GM12878 (cell line): ENCODE results near the gene KCTD2. TPM values are rescaled to one million over a fixed set of nuclear protein-coding genes. Genes with fewer than 3 reads are reported as not detected.
A peak's percentile ranks its signal among the peaks of the same experiment; 100 is the strongest.

ENCODE experiments used
- ATAC-seq: fragments of 200-7000 bp; cut with Tn5 transposase; 3 replicates; pipeline ENCODE4 v1.9.1; 2020; ENCODE audit warnings: mild to moderate bottlenecking, moderate library complexity
- BruUV-seq: library from RNA; stranded (reverse); fragments of 400-500 nt; replicated peaks from 2 replicates; lab custom pipeline; 2021; lab: Mats Ljungman, UMichigan
- CTCF ChIA-PET: fragments of 300-600 bp; sonication (Branson Sonifier 250); formaldehyde crosslinking; extraction: SDS; loops from one replicate; lab custom pipeline; 2021; ENCODE audit warnings: inconsistent platforms; lab: Yijun Ruan, JAX
- POLR2A ChIA-PET: fragments of 350-600 bp; formaldehyde crosslinking; extraction: SDS; loops from one replicate; lab custom pipeline; 2021; ENCODE audit warnings: inconsistent platforms; lab: Charles Lee
- RAD21 ChIA-PET: fragments of 300-600 bp; sonication (Branson Sonifier 250); formaldehyde crosslinking; loops from one replicate; lab custom pipeline; 2023; ENCODE audit warnings: antibody characterized with exemption; ENCODE audit not compliant: unreplicated experiment; lab: Charles Lee
- SMC1A ChIA-PET: fragments of 300-600 bp; sonication (Branson Sonifier 250); formaldehyde crosslinking; loops from one replicate; lab custom pipeline; 2023; ENCODE audit not compliant: unreplicated experiment, uncharacterized antibody; lab: Charles Lee
- DNase-seq: peaks from one replicate; pipeline ENCODE4 v3.0.0-alpha.2; 2011; ENCODE audit warnings: low read depth, low spot score
- FAIRE-seq: peaks from 3 replicates; lab custom pipeline; 2011; peaks lifted over from hg19 to GRCh38; lab: Jason Lieb, UNC
- H2AFZ ChIP-seq: 2 replicates; pipeline ENCODE4 v1.6.0; 2011; ENCODE audit warnings: low read depth, low read length, control low read depth; ENCODE audit not compliant: control insufficient read depth
- H3K27ac ChIP-seq: 2 replicates; pipeline ENCODE4 v1.5.1; 2011; ENCODE audit warnings: control low read depth; ENCODE audit not compliant: control insufficient read depth, insufficient read depth
- H3K27me3 ChIP-seq, 2 experiments: replicated peaks in 1 of 2; 2 replicates each; pipeline versions ENCODE4 v1.6.0 to v1.6.1; 2011; ENCODE audit warnings: low read length in 1 of 2; ENCODE audit not compliant: control insufficient read depth in 2 of 2, insufficient read depth in 2 of 2
- H3K36me3 ChIP-seq, 2 experiments: 2 replicates each; pipeline ENCODE4 v1.5.1; 2011; ENCODE audit warnings: low read length in 1 of 2; ENCODE audit not compliant: control insufficient read depth in 2 of 2, insufficient read depth in 2 of 2
- H3K4me1 ChIP-seq: 2 replicates; pipeline ENCODE4 v1.6.1; 2011; ENCODE audit warnings: mild to moderate bottlenecking, low read length, moderate library complexity, mixed read lengths; ENCODE audit not compliant: control insufficient read depth, insufficient read depth
- H3K4me2 ChIP-seq: 2 replicates; pipeline ENCODE4 v1.6.0; 2011; ENCODE audit warnings: control low read depth; ENCODE audit not compliant: control insufficient read depth, insufficient read depth
- H3K4me3 ChIP-seq: fragments of 200-600 bp; sonication (generic); 2 replicates; pipeline ENCODE4 v1.5.1; 2016
- H3K79me2 ChIP-seq: 2 replicates; pipeline ENCODE4 v1.6.0; 2011; ENCODE audit warnings: low read length; ENCODE audit not compliant: control insufficient read depth, insufficient read depth
- H3K9ac ChIP-seq: 2 replicates; pipeline ENCODE4 v1.8.0; 2011; ENCODE audit warnings: low read length, control low read depth, mixed read lengths; ENCODE audit not compliant: control insufficient read depth, insufficient read depth
- H3K9me3 ChIP-seq: replicated peaks from 3 replicates; pipeline ENCODE4 v1.5.1; 2011; ENCODE audit warnings: mild to moderate bottlenecking, low read length; ENCODE audit not compliant: control insufficient read depth, insufficient read depth
- H4K20me1 ChIP-seq: 2 replicates; pipeline ENCODE4 v1.6.0; 2011; ENCODE audit not compliant: control insufficient read depth, insufficient read depth
- BACH1 ChIP-seq: fragments of 450-650 bp; IDR thresholded peaks from 2 replicates; pipeline ENCODE4 v1.6.1; 2017; ENCODE audit warnings: mild to moderate bottlenecking, borderline replicate concordance
- FOXK2 ChIP-seq: fragments of 450-650 bp; IDR thresholded peaks from 2 replicates; pipeline ENCODE4 v1.6.1; 2017; ENCODE audit warnings: mild to moderate bottlenecking, moderate library complexity
- MLLT1 ChIP-seq: fragments of 450-650 bp; IDR thresholded peaks from 2 replicates; pipeline ENCODE4 v1.6.1; 2016; ENCODE audit warnings: mild to moderate bottlenecking
- RAD21 ChIP-seq: IDR thresholded peaks from 2 replicates; pipeline ENCODE4 v1.6.1; 2011; ENCODE audit warnings: mild to moderate bottlenecking, low read depth, low read length, moderate library complexity; ENCODE audit not compliant: insufficient read depth
- USF1 ChIP-seq: IDR thresholded peaks from 2 replicates; pipeline ENCODE4 v1.6.1; 2011; ENCODE audit warnings: borderline replicate concordance, low read depth, mild to moderate bottlenecking, moderate library complexity, mixed read lengths, low read length; ENCODE audit not compliant: insufficient read depth; ENCODE audit errors: extremely low read length
- WGBS: methylation state at CpG from one replicate; pipeline ENCODE4 v1.1.6; 2016; ENCODE audit warnings: low lambda C conversion rate; ENCODE audit not compliant: insufficient replicate concordance, insufficient coverage; ENCODE audit errors: missing lambda C conversion rate; 5-methylcytosine and 5-hydroxymethylcytosine counted together
- in situ Hi-C: fragments of 300-500 bp; cut with MboI; formaldehyde crosslinking; loops from 9 replicates; pipeline ENCODE4 v1.14.3; 2018; ENCODE audit warnings: mixed read lengths
- intact Hi-C: fragments of 100-400 bp; cut with micrococcal nuclease; formaldehyde crosslinking; loops from one replicate; pipeline ENCODE4 v1.14.2; 2022; ENCODE audit not compliant: unreplicated experiment
- polyA plus RNA-seq, 11 experiments: library from polyadenylated mRNA; depleted of rRNA in 4 of 11; unstranded in 6 of 11; stranded (reverse) in 5 of 11; fragments of >200 nt; fragmentation: Nextera tagmentation in 4 of 11; fragmentation: Illumina TruSeq in 1 of 11; extraction: Ambion mirVana in 4 of 11; extraction: Trizol in 1 of 11; gene quantifications; 1 replicate in 1 of 11; 2 replicates in 10 of 11; pipeline versions ENCODE4 v1.2.1 to v1.2.3, GENCODE V29; 2011 to 2016; ENCODE audit warnings: inconsistent platforms in 2 of 11, missing spikeins in 2 of 11, low read depth in 1 of 11
- total RNA-seq, 4 experiments: library from RNA; depleted of rRNA in 3 of 4; stranded (reverse); fragments of >200 nt in 3 of 4; fragmentation: Illumina TruSeq in 1 of 4; extraction: Trizol in 1 of 4; gene quantifications; 2 replicates each; pipeline versions ENCODE4 v1.2.1 to v1.2.3, GENCODE V29; 2013 to 2021
- TF ChIP-seq, protein P1 (sequence below): fragments of 150-350 bp; IDR thresholded peaks from 2 replicates; pipeline ENCODE4 v1.6.1; 2014; ENCODE audit warnings: mild to moderate bottlenecking, low read depth, low read length

KCTD2 gene
- total and polyA plus RNA-seq, 10 of the 15 experiments (the other 5 are each of a cell fraction or from before 2014, with no cell fraction given): 1.5 to 27.5 (median 13.7) TPM

DNA sequence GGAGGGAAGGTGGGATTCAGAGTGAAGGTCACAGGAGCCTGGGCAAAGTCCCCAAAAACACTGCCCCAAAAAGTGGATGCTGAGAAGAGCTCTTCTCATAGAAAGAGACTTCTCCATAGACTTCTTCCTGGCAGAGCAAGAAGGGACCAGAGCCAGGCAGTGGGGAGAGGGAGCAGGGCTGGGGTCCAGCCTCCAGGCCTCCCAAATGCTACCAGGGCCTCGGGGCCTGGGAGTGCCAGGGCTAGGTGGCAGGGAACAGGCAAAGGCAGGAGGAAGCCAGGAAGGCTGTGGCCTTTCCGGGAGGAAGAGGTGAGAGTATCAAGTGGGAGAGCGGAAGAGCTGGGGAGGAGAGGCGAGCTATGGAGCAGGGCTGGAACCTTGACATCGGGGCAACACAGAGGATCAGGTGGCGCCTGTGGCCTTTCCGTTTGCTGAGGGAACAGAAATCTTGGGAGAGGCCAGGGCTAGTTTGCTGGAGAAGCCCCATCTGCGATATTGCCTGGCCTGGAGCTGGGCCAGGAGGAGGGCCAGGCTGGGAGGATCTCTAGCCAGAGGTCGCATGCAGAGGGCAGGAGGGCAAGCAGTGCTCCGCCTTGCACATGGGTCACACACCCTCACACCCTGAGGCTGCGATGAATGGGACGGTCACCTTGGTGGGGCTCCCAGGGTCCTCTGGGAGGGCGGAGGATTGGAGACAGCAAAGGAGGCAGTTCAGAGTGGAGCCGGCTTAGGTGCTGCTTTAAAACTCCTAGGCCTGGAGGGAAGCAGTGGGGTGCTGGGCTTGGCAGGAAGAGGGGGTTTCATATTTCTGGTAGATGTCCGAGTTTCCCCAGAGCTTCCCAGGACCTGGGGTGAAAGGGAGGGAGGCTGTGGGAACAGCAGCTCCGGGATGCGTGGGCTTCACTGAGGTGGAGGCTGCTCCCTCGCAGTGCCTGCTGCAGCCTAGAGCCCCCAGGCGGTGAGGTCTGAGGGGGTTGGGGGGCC is 44.1 kb downstream of the KCTD2 start (continued):
- no peak for TF ChIP-seq USF1
- TF ChIP-seq BACH1: no peak
- TF ChIP-seq, all 136 proteins: peak for 0

DNA sequence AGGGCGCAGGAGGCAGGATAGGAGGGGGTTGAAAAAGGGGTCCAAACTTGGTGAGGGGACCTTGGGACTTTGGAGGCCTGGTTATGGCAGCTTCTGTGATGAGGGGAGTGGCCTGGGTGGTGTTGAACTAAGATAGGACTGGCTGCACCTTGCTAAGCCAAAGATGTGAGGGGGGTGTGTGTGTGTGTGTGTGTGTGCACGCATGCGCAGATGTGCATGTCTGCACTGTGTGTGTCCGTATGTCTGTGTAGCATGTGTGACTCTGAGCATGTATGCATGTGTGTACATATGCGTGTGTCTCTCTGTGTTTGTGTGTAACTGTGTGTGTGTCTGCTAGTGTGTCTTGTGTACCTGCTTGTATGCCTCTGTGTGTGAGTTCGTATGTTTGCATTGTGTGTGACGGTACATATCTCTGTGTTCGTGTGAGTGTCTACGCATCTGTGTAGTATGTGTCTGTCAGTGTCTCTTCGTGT is 44.9 kb downstream of the KCTD2 start:
- Histone ChIP-seq H3K36me3 (no peaks in the 10 kb centered on the region), H3K27me3 (no peaks in the 10 kb centered on the region), H3K9ac (no peak overlapping the region), H2AFZ (no peak overlapping the region), H3K4me3 (no peak overlapping the region), H3K27ac (no peak overlapping the region), H4K20me1 (no peaks in the 10 kb centered on the region), H3K9me3 (no peaks in the 10 kb centered on the region), H3K79me2 (no peaks in the 10 kb centered on the region), H3K4me2 (no peak overlapping the region), H3K4me1 (peaks cover 13% of the 10 kb centered on the region)
- no TSS peak for BruUV-seq
- no peak for TF ChIP-seq RAD21
- peak; percentile 13; the same call in 1 of the 2 replicates for TF ChIP-seq FOXK2
- TF ChIP-seq, protein P1, sequence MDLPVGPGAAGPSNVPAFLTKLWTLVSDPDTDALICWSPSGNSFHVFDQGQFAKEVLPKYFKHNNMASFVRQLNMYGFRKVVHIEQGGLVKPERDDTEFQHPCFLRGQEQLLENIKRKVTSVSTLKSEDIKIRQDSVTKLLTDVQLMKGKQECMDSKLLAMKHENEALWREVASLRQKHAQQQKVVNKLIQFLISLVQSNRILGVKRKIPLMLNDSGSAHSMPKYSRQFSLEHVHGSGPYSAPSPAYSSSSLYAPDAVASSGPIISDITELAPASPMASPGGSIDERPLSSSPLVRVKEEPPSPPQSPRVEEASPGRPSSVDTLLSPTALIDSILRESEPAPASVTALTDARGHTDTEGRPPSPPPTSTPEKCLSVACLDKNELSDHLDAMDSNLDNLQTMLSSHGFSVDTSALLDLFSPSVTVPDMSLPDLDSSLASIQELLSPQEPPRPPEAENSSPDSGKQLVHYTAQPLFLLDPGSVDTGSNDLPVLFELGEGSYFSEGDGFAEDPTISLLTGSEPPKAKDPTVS: no peak
- 0 out of 2 replicates have a peak, but pooled peaks have one; percentile 43 for TF ChIP-seq MLLT1
- CTCF ChIA-PET: interaction anchor here (1.4 to 1.7 kb wide), 2 partner anchors 13 to 14 kb away, joined by 4 to 7 read pairs; no protein-coding TSS in a partner anchor
- ATAC-seq (no peak), FAIRE-seq (no peak), DNase-seq (no peak)
- WGBS: 75% methylated on average over 10 of the region's 10 CpGs
- RAD21 ChIA-PET: no interaction called here
- intact Hi-C loops (no loop called here), in situ Hi-C loops (no loop called here)
- SMC1A ChIA-PET: no interaction called here
- POLR2A ChIA-PET: no interaction called here
